IMR-90 (cell line): ENCODE data around the gene MIER3.
A peak's percentile ranks its signal among the peaks of the same experiment; 100 is the strongest.

ENCODE experiments used
- CEBPB ChIP-seq: IDR thresholded peaks from 2 replicates; pipeline ENCODE4 v1.6.1; 2012; ENCODE audit warnings: low read depth, low read length, improper control_type of control experiment
- CHD1 ChIP-seq: IDR thresholded peaks from 2 replicates; pipeline ENCODE4 v1.6.1; 2012; ENCODE audit warnings: low read depth, low read length, improper control_type of control experiment
- FOS ChIP-seq: fragments of 150-350 bp; IDR thresholded peaks from 2 replicates; pipeline ENCODE4 v1.6.1; 2016; ENCODE audit warnings: low read depth, low read length
- MAFK ChIP-seq: IDR thresholded peaks from 2 replicates; pipeline ENCODE4 v1.6.1; 2012; ENCODE audit warnings: low read depth, low read length, improper control_type of control experiment
- MXI1 ChIP-seq: IDR thresholded peaks from 2 replicates; pipeline ENCODE4 v1.6.1; 2012; ENCODE audit warnings: low read depth, mild to moderate bottlenecking, low read length, moderate library complexity, borderline replicate concordance
- POLR2A ChIP-seq: IDR thresholded peaks from 2 replicates; pipeline ENCODE4 v1.6.1; 2012; ENCODE audit warnings: mild to moderate bottlenecking, low read depth, low read length
- RAD21 ChIP-seq: IDR thresholded peaks from 2 replicates; pipeline ENCODE4 v1.6.1; 2012; ENCODE audit warnings: low read length, improper control_type of control experiment
- RFX5 ChIP-seq: IDR thresholded peaks from 2 replicates; pipeline ENCODE4 v1.8.0; 2012; ENCODE audit warnings: low read depth, mild to moderate bottlenecking, low read length, moderate library complexity
- SMC3 ChIP-seq: fragments of 150-350 bp; IDR thresholded peaks from 2 replicates; pipeline ENCODE4 v1.6.1; 2016; ENCODE audit warnings: low read depth, mild to moderate bottlenecking, antibody characterized with exemption, low read length, moderate library complexity
- TF ChIP-seq, protein P1 (sequence below): conservative IDR thresholded peaks from 2 replicates; pipeline ENCODE4 v1.5.1; 2012; ENCODE audit warnings: mild to moderate bottlenecking, low read depth, low read length, improper control_type of control experiment
- TF ChIP-seq, protein P2 (sequence below): fragments of 150-350 bp; IDR thresholded peaks from 2 replicates; pipeline ENCODE4 v1.6.1; 2016; ENCODE audit warnings: low read depth, mild to moderate bottlenecking, low read length, moderate library complexity, borderline replicate concordance

DNA sequence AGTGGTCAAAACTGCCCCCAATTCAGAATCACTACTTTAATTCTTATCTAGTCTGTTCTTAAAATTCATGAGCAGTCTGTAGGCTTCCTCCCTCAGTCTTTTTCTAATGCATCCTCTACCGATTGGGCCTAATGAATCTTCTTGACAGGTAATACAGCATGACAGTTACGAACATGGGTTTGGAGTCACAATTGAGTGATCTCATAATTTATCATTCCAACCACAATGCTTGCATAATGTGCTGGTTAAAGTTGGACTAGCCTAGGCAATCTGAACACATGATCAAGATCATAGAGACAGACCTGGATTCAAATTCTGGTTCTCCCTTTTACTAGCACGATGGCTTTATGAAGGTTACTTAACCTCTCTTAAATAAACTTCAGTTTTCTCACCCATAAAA is 75.6 kb downstream of the MIER3 start:
- peak; percentile 26; the same call in 1 of the 2 replicates for TF ChIP-seq CEBPB
- TF ChIP-seq MXI1, result no peak
- TF ChIP-seq, protein P1, sequence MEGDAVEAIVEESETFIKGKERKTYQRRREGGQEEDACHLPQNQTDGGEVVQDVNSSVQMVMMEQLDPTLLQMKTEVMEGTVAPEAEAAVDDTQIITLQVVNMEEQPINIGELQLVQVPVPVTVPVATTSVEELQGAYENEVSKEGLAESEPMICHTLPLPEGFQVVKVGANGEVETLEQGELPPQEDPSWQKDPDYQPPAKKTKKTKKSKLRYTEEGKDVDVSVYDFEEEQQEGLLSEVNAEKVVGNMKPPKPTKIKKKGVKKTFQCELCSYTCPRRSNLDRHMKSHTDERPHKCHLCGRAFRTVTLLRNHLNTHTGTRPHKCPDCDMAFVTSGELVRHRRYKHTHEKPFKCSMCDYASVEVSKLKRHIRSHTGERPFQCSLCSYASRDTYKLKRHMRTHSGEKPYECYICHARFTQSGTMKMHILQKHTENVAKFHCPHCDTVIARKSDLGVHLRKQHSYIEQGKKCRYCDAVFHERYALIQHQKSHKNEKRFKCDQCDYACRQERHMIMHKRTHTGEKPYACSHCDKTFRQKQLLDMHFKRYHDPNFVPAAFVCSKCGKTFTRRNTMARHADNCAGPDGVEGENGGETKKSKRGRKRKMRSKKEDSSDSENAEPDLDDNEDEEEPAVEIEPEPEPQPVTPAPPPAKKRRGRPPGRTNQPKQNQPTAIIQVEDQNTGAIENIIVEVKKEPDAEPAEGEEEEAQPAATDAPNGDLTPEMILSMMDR, result no peak
- TF ChIP-seq POLR2A, result no peak
- TF ChIP-seq RFX5, result no peak
- no peak for TF ChIP-seq RAD21
- no peak for TF ChIP-seq MAFK
- no peak for TF ChIP-seq FOS
- TF ChIP-seq SMC3, result no peak
- no peak for TF ChIP-seq CHD1
- TF ChIP-seq, protein P2, sequence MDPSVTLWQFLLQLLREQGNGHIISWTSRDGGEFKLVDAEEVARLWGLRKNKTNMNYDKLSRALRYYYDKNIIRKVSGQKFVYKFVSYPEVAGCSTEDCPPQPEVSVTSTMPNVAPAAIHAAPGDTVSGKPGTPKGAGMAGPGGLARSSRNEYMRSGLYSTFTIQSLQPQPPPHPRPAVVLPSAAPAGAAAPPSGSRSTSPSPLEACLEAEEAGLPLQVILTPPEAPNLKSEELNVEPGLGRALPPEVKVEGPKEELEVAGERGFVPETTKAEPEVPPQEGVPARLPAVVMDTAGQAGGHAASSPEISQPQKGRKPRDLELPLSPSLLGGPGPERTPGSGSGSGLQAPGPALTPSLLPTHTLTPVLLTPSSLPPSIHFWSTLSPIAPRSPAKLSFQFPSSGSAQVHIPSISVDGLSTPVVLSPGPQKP, result no peak
